ENCODE results near the gene BRD1. TPM values are rescaled to one million over a fixed set of nuclear protein-coding genes. Genes with fewer than 3 reads are reported as not detected.

The BRD1 gene
- polyA plus RNA-seq, 3 donors: 0.61 to 13.8 (median 0.86) TPM

DNA sequence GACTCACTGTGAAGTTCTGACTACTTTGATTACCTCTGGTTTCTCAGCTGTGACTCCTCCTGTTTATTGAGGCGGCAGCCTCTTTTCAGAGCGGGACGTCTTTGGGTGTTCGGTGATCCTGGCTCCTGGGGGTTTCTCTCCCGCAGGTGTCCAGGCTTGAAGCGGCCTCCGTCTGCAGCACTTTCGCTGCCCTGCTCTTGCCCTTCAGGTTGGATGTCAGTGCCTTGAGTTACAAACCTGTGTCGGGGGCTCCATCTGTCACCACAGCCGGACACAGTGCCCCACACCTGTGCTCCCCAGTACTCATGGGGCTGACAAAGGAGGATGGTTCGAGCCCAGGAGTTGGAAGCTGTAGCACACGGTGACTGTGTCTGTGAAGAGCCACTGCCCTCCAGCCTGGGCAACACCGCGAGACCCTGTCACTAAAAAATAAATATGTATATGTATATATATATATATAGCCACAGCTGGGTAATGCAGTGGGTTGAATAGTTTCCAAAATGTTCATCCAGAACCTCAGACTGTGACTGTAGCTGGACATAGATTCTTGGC, 104.1 kb downstream of the BRD1 start:
- H2AFZ ChIP-seq (ENCODE audit: insufficient read depth, low read depth, low read length, poor library complexity, severe bottlenecking): no peak overlapping the region
- intact Hi-C loops (cut with micrococcal nuclease): no loop called here

More for the DNA sequence above, 104.1 kb downstream of the BRD1 start:
- Histone ChIP-seq H3K36me3 (replicated peaks in 1 of 2; ENCODE audit: control insufficient read depth in 1 of 2, insufficient read depth in 2 of 2, low read length in 2 of 2) (no peaks in the 10 kb centered on the region), H3K4me1 (ENCODE audit: control insufficient read depth in 1 of 2, insufficient read depth in 2 of 2, low read length in 2 of 2) (peaks cover 0 to 13% of the 10 kb centered on the region in 2 donors), H3K79me2 (ENCODE audit: insufficient read depth, low read length) (no peaks in the 10 kb centered on the region), H4K20me1 (ENCODE audit: insufficient read depth, low read length) (no peaks in the 10 kb centered on the region), H3K27me3 (ENCODE audit: control insufficient read depth in 2 of 2, insufficient read depth in 2 of 2, low read length in 2 of 2) (peaks cover 21 to 55% of the 10 kb centered on the region in 2 donors), H3K27ac (ENCODE audit: low read depth in 1 of 2, low read length in 2 of 2) (no peak overlapping the region), H3K4me3 (replicated peaks in 1 of 3; ENCODE audit: low read depth in 2 of 3, low read length in 3 of 3) (no peak overlapping the region), H3K9ac (ENCODE audit: insufficient read depth, low read length, poor library complexity, severe bottlenecking) (no peak overlapping the region), H3K9me3 (replicated peaks in 1 of 2; ENCODE audit: control insufficient read depth in 1 of 2, insufficient read depth in 1 of 2, low read length in 2 of 2) (peaks cover 0 to 5% of the 10 kb centered on the region in 2 donors), H3K4me2 (replicated peaks; ENCODE audit: extremely low read depth, low read length, poor library complexity, severe bottlenecking) (no peak overlapping the region)
- Mint-ChIP-seq H3K27ac (no peak overlapping the region), H3K9me3 (peaks cover 0 to 13% (median 5%) of the 10 kb centered on the region in 7 donors), H3K4me3 (peak overlapping the region in 1 of 2 donors; percentile 89), H3K27me3 (ENCODE audit: low read depth in 3 of 3) (peaks cover 60 to 63% (median 62%) of the 10 kb centered on the region in 3 donors), H3K4me1 (peaks cover 8% of the 10 kb centered on the region), H3K36me3 (no peaks in the 10 kb centered on the region)
- 97% methylated on average over 10 of the region's 14 CpGs for WGBS (ENCODE audit: insufficient coverage)
- DNase-seq: no peak
- TF ChIP-seq, protein P1, sequence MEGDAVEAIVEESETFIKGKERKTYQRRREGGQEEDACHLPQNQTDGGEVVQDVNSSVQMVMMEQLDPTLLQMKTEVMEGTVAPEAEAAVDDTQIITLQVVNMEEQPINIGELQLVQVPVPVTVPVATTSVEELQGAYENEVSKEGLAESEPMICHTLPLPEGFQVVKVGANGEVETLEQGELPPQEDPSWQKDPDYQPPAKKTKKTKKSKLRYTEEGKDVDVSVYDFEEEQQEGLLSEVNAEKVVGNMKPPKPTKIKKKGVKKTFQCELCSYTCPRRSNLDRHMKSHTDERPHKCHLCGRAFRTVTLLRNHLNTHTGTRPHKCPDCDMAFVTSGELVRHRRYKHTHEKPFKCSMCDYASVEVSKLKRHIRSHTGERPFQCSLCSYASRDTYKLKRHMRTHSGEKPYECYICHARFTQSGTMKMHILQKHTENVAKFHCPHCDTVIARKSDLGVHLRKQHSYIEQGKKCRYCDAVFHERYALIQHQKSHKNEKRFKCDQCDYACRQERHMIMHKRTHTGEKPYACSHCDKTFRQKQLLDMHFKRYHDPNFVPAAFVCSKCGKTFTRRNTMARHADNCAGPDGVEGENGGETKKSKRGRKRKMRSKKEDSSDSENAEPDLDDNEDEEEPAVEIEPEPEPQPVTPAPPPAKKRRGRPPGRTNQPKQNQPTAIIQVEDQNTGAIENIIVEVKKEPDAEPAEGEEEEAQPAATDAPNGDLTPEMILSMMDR (IDR thresholded peaks at IDR 0.05): no peak

Small RNA genes lying within 50 kb of the gene (small RNA-seq; reads per million reads assigned to genes)
- not detected for gene AL117328.1 (ENCODE audit: insufficient read length, low read depth)
- not detected for gene RF00017 (ENCODE audit: insufficient read length, low read depth)

Other genes with a start within 250 kb of the BRD1 start
- gene ZBED4, start 26.0 kb upstream of the BRD1 start, polyA plus RNA-seq: 1 to 10 TPM; 3.8 to 8.2 (median 5.7) TPM
- gene ALG12, start 90.6 kb upstream of the BRD1 start, polyA plus RNA-seq: 1 to 10 TPM; 7.2 to 9.5 (median 9.0) TPM
- 10 to 100 TPM; 20.3 to 33.2 (median 27.6) TPM for gene CRELD2, start 90.8 kb upstream of the BRD1 start, polyA plus RNA-seq
- gene PIM3, start 132.9 kb upstream of the BRD1 start, polyA plus RNA-seq: 100 to 1,000 TPM in 1 of 3 donors, 10 to 100 TPM in 2; 38.8 to 135 (median 40.4) TPM
- not detected for gene IL17REL, start 184.9 kb upstream of the BRD1 start, polyA plus RNA-seq
- not detected for gene TTLL8, start 230.4 kb upstream of the BRD1 start, polyA plus RNA-seq

Data from CD14-positive monocyte (primary cell).